GM19193 (cell line): ENCODE data around the gene GLP1R.

Source experiments
- POLR2A ChIP-seq: IDR thresholded peaks from 4 replicates; pipeline ENCODE4 v1.6.1; 2011; ENCODE audit not compliant: insufficient read depth, insufficient read length; ENCODE audit errors: extremely low read depth

GLP1R gene

DNA sequence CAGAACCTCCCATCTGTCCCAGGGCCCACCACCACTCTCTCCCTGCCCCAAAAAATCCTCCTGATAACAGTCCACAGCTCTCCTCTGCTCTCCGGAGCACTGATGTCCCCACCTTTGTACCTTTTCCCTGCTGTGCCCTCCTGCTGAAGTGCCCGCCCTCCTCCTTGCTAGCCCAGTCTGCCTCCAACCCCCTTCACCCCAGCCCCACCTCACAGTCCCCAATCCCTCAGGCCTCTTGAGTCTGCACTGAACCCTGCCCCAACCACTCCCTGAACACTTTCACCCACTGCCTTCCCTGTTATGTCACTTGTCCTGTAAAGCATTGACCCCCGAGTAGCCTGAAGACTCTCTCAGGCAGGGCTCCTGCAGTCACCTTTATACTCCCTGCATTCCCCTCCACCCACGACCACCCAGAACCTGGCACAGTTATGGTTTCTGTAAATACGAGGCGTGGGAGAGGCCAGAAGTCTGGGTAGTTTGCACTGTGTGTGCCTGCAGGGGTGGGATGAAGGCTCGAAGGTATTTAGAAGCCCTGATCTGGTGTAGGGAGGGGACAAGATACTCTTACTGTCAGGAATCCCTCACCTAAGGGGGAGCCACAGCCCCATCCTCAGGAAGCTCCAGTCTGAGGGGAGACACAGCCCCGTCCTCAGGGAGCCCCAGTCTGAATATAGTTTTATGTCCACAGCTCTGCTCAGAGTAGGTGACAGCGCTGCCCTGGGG is 5.4 kb downstream of the GLP1R start:
- TF ChIP-seq POLR2A, result no peak

DNA sequence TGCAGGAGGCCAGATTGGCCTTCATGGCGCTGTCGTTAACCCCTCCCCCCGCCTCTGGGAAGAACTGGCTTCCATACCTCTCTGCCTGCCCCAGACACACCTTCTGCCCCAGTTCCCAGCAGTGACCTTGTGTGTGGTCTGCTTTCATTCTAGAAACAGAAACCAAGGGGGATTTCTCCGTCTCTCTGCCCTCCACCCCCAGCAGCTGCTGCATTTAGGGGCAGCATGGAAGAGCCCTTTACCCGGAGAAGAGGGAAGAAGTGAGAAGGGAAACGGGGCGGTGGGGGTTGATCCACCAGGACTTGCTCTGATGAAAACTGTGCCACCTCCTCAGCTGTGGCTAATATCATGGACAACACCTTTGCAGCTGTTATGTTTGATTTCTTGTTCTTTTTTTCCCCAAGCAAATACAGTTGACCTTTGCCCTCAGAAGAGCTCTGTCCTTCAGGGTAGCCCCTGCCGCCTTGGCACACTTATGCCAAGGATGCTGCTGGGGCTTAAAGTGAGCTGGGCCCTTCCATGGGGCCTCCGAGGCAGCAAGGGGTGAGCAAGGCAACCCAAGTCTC is 6.1 kb downstream of the GLP1R start:
- TF ChIP-seq POLR2A, result no peak

DNA sequence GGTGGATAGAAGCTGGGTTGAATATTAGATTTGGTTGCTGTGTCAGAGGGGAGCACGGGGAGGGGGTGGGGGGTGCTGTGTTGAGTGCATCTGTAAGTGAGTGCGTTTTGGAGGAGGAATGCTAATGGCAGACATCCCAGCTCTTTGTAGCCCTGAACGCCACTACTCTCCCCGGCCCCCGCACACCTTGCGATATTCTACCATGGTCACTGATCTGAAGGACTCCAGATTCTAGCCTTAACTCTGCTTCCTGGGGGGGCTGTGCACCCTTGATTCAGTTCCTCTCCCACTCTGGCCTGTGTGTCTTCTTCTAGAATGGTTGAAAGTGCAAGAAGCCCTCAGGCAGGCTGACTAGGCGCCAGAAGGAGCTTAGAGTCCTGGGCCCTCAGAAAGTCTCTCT is 7.1 kb downstream of the GLP1R start:
- TF ChIP-seq POLR2A, result no peak

DNA sequence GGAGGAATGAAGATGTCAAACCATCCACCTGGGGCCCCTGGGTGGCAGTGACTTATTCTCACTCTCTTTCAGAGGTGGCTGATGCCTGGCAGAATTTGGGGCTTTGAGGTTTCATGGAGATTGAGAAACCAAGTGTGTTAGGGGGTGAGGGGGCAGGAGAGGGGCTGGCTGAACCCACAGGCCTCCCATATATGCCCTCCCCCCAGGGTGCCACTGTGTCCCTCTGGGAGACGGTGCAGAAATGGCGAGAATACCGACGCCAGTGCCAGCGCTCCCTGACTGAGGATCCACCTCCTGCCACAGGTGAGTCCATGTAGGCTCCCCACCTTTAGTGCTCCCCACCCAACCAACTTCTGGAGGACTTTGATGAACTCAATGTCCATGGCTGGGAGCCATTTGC is 7.6 kb downstream of the GLP1R start:
- no peak for TF ChIP-seq POLR2A

DNA sequence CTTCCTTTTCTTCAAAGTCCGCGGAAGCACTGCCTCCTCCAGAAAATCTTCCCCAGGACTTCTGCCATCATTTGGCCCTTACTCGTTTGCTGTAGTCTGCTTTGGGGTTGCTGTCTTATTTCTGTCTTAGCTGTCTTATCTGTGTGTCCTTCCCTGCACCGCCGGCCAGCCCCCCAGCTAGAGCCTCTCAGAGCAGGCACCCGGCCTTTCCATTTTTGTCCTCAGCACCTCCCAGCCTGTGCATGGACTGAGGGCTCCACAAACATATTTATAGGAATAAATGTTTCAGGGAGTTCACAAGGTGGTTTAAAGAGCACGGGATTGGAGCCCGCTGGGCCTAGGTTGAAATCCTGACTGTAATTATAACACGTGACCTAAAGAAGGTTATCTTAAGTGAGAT is 8.1 kb downstream of the GLP1R start:
- TF ChIP-seq POLR2A, result no peak

DNA sequence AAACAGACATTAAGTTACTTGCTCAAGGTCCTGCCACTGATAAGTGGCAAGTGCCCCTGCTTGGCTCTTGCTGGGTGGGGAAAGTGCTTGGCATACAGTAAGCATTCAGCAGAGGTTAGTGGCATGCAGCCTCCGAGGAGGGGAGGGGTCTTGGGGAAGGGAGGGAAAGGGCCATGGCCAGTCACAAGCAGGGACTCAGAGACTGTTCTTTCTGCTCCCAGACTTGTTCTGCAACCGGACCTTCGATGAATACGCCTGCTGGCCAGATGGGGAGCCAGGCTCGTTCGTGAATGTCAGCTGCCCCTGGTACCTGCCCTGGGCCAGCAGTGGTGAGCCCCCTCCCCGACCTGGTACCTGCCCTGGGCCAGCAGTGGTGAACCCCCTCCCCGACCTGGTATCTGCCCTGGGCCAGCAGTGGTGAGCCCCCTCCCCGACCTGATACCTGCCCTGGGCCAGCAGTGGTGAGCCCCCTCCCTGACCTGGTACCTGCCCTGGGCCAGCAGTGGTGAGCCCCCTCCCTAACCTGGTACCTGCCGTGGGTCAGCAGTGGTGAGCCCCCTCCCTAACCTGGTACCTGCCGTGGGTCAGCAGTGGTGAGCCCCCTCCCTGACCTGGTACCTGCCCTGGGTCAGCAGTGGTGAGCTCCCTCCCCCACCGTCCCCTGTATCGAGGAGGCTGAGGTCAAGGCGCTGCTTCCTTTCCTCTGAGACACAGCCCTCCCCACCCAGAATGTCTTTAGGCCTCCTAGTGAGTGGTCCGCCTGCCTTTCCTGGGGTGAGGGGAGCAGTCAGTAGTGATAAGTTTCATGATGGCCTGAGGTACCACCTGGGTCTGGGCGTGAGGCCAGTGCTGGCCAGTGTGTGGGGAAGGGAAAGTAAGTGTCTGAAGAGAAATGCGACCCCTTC is 8.9 kb downstream of the GLP1R start:
- no peak for TF ChIP-seq POLR2A

DNA sequence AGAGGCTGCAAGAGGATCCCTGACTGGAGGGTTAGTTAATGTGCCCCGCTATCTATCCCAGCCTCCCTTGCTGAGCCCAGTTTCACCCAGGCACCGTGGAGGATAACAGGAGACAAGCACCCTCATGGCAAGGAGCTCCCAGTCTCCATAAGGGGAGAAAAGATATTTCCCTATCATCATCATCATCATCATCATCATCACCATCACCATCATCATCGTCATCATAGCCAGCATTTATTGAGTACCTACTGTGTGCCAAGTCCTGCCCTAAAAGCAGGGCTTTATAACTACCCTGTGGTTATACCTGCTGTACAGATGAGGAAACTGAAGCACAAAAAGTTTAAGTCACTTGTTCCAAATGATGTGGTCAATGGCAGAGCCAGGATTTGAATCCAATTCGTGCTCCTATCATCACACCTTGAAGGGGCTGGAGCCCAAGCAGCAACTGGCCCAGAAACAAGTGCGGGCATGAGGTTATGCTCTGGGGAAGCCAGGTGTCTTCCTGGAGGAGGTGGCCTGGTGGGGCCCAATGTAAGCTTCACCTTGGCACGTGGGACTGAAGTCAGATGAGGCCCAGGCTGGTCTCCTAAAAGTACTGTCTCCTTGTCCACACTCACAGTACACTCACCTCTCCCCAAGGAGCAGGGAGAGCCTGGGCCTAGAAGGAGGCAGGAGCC is 10.0 kb downstream of the GLP1R start:
- TF ChIP-seq POLR2A, result no peak

DNA sequence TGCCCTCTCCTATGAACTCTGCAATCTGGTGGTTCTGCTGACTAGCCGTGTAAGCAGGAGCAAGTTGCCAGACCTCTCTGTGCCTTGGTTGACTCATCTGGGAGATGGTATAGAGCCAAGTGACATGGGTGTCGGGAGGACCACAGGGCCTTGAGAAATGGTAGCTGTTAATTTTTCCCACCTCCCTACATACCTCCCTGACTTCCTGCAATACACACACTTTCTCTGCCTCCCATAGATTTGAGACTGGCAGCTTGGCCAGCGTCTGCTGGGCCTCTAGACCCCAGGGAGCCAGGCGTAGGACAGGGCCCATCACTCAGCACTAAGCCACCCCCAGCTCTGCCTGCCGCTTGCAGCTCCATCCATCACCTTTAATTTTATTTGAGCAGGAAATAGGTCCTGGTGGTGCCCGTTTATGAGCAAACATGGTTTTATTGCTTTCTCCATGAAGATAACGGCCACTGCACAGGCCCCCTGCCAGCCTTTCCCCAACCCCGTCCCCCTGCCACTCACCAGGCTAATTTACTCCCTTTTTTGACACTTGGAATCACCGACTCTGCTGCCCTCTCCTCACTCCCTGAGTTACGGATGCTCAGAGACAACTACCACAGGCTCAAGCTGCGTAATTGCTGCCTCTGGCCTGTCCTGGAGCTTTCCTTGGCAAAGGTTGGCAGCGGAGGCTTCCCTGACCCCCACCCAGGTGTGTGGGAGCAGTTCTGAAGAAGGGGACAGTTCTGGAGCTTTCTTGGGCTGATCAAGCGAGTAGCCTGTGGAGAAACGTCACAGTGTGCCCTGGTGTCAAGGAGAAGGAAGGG is 11.1 kb downstream of the GLP1R start:
- no peak for TF ChIP-seq POLR2A

DNA sequence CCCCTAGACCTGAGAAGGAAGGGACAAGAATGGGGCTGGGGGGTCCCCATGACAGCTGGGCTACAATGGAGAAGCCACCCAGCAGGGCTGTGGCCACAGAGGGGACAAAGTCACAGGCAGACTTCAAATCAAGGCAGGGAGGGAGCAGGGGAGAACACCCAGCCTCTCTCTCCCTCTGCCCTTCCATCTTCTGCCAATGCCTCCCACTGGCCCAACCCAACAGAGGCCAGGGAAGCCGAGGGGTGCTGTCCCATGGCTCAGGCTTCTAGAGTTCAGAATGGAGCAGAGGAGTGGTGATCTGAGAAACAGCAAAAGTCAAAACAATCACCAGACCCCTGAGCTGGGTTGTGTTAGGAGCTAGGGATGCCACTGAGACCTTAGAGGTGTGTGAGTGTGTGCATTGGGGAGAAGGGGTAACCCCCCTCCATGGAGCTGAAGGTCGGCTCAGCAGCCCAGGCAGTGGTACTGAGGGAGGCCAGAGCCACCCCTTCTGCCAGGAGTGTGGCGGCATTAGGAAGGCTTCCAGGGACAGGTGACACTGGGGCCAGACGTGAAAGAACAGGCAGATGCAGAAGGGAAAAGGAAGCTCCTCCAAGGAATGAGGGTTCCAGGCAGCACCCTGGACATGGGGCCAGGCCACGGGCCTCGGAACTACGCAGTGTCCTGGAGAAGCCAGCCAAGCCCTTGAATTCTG is 12.0 kb downstream of the GLP1R start:
- TF ChIP-seq POLR2A, result no peak

DNA sequence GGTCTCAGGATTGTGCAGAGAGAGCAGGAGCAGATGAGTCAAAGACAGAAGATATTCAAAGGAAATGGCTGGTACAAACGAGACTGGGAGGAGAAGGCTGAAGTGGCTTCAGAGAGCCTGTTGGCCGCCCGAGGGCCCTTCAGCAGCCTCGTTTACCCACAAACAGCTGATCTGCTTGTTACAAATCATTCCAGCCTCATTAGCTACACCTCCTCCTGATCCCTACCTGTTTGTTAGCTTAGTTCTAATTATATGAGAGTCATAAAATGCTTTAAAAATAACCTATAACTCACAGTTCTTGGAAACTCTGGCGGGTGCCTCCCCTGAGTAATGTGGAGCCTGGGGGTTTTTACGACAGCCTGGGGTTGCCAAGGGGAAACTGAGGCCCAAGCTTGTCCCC is 12.6 kb downstream of the GLP1R start:
- no peak for TF ChIP-seq POLR2A

DNA sequence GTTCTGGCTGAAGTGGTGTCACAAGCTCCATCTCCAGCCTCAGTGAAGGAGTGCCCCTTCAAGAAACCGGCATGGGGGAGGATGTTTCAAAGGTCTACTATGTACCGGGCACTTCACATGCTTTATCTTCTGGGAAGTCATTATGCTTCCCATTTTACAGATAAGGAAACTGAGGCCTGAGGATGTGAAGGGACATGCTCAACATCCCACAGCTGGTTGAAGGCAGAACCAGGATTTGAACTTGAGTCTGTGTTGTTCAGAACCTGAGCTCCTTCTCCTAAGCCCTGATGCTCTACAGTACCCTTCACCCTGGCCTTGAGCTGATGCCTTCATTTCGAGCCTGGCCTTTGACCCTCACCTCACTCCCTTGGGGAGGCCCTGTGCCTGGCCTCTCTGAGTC is 13.0 kb downstream of the GLP1R start:
- no peak for TF ChIP-seq POLR2A

DNA sequence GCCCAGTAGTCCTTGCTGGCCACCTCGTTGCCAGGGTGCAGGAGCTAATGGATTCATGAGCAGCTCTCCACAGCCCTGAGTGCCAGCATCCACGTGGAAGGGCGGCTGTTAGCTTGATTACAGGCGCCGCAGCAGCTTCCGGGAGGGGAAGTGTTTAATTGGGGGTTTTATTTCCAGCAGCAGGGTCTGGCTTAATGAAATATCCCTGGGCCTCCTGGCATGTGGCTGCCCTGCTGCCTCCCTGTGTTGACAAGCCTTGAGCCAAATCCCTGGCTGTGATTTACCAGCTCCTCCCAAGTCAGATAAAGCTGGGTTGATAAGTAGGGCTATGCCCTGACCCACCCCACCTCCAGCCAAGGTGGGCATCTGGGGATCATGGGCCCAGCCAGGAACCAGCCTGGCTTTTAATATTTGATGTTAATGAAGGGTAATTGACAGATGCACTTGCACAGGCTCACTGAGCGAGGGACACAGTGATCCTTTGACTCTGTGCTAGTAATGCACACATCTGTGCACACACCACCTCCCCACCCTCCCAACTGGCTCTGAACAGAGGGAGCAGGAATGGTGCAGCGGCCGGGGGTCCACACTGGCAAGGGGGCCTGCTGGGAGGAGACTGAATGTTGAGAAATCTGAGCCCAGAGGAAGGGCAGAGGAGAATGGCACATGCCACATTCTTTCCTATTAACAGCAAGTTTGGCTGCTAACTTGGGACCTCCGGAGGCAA is 13.6 kb downstream of the GLP1R start:
- no peak for TF ChIP-seq POLR2A

DNA sequence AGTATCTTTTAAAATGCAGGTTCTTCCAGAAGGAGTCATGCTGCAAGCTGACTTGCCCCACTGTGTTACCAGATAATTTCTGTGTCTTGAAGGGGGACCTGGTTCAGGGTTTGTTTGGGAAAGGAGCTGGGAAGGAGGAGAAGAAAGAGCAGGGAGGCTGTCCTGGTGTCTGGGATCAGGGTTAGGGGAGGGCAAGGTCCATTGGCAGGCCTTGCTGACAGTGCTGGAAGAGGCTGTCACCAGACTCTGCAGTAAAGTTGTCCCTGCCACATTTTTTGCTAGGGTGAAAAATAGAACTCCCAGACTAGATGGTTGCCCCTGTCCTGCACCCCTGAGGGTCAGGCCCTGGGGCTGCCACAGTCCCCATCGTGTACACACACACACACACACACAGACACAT is 14.9 kb downstream of the GLP1R start:
- no peak for TF ChIP-seq POLR2A
